Fibroblast of upper back skin (primary cell): ENCODE data around the gene DMKN.

Source experiments
- DNase-seq: peaks from one replicate; pipeline ENCODE4 v3.0.0-alpha.2; 2013

The DMKN gene

DNA sequence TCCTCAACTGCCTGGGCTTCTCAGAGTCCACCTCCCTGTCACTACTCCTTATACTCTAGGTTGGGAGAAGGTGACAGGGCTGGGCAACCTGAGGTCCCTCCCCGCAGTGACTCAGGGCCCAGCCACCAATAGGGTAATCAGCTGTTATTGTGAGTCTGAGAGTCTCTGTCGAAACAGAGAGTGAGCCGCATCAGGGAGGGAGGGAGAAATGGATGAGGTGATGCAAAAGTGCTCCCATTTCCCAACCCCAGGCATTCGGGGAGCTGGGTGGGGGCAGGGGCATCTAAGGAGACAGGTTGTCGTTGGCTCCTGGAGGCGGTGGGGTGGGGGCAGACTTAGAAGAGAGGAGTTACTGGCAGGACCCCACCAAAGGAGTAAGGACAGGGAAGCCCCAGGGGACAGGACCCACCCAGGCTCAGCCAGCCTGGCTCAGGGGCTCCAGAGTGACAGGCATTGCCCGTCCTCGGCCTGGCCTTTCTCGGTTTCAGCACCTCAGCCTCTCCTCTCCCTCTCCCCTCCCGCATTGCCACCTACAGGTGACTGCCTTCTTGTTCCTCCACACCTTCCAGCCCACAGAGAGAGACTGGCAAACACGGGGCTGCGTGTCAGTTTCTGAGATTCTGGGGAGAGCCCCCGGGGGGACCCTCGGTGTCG, at the start of gene DMKN:
TSS of gene DMKN (minus strand) at position 22 of the 654 bp plus-strand sequence. CDS start 174 bp downstream, outside the sequence.
- peak; percentile 42 for DNase-seq

GRCh38 chr19:35562776-35563175, 49.3 kb upstream of the DMKN start:
- DNase-seq, result no peak

DNA sequence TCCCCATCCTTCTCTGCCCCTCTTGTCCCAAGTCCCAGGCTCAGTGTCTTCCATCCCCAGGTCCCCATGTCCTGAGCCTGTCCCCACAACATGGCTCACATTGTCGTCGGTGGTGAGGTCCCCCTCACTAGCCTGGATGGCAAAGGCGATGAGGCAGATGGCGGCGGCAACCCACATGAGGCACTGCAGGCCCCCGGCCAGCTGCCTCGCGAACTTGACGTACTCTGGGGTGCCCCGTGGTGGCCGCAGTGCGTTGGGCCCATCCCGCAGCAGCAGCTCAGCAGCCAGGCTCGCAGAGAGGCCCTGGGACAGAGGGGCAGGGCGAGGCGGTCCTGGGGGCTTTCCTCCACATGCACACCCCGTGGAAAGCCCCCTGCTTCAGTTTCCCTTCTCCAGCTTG, 48.9 kb upstream of the DMKN start:
- DNase-seq, result no peak

DNA sequence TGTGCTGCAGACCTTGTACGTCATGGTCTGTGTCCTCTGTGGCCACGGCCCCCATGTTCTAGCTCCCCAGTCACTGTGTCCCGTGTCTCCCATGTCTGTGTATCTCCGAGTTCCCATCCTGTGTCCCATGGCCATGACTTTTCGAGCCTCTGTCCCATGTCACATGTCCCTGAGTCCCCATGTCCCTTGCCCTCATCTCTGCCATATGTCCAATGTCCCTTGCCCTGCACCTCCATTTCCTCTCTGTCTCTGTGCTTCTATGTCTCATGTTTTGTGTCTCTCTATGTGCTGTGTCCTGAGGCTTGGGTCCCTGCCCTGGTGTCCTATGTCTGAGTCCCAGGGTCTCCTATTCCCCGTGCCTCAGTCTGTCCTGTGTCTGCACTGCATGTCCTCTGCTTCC, 48.0 kb upstream of the DMKN start:
- DNase-seq, result no peak

DNA sequence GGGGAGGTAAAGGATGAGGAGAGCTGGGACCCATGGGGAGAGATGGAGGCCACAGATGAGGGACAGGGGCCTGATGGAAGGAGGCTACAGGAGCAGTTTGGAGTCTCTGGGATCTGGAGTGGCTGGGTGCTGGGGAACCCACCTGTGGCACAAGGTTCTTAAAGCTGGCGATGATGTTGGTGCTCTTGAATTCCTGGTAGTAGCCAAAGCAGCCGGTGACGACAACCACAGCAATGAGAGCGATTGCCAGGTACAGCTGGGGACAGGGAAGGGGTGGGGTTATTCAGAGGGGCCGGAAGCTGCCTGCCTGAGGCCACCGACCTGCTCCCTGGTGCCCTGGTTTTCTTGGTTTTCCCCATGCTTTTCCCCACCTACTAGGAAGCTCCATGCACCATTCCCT, 47.2 kb upstream of the DMKN start:
- no peak for DNase-seq

GRCh38 chr19:35560271-35560670, 46.8 kb upstream of the DMKN start:
- DNase-seq, result no peak

GRCh38 chr19:35559781-35560180, 46.3 kb upstream of the DMKN start:
- DNase-seq, result no peak

GRCh38 chr19:35559281-35559659, 45.8 kb upstream of the DMKN start:
- no peak for DNase-seq

GRCh38 chr19:35558400-35559280, 45.2 kb upstream of the DMKN start:
- DNase-seq, result no peak

DNA sequence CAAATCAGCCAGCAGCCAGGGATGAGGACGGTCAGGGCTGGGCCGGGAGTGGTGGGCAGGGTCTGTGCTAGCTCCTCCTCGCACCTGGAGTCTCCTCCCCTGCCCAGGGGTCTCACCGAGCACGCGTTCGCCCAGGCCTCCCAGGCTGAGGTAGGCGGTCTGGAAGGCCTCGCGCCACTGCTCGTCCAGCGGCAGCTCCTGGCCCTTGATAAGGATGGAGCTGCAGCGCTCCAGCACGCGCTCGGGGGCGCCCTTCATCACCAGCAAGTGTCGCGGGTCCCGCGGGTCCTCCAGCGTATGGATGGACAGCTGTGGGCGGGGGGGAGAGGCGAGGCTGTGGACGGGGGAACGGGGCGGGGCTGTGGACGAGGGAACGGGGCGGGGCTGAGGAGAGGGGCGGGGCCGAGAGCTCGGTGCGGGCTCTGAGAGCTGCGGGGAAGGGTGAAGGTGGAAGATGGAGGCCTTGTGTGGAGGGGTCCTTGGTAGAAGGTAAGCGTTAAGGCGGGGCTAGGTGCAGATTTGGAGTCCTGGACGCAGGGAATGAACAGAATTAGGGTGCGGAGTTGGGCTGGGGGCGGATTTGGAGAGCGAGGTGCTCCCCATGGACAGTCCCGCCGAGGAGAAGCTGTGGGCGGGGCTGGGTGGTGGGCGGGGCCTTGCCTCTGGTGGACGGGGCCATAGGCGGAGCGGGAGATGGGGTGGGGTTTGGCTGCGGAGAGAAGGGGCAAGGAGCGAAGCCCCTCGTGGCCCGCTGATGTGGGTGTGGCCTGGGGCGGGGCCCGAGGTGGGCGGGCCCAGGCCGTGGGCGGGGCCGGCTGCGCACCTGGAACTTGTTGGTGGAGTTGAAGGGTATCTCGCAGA, 44.3 kb upstream of the DMKN start:
- DNase-seq, result peak; percentile 39

DNA sequence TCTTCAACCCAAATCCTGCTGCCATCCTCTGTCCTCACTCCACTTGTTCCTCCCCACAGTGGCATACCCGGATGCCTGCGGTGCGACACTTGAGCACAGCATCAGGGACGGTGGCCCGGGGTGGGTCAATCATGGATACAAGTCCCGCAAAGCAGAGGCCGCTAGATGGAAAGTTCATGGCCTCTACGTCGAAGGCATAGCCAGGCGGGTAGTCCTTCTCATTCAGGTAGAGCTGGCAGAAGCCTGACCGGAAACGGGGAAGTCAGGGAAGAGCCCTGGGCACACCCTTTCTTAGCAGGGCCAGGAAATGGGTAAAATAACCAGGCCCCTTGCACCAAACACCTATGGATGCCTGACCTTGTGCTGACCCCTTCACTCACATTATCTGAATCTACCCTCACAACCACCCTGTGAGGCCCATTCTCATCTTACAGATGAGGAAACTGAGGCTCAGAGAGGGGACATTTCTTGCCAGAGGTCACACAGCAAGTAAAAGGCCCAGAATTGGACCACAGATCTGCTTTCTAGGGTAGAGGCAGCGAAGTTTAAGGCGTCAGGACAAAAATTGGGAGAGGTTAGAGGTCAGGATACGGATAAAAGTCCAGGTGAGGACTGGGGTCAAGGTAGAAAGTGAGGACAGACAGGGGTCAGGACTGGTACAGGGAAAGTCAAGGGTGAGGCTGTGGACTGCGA, 43.5 kb upstream of the DMKN start:
- no peak for DNase-seq

GRCh38 chr19:35556025-35556590, 42.7 kb upstream of the DMKN start:
- DNase-seq, result no peak

- DNase-seq, result peak; percentile 17
Observed at GRCh38 chr19:35555301-35556005, 42.0 kb upstream of the DMKN start.

- no peak for DNase-seq
Observed at GRCh38 chr19:35554076-35554475, 40.6 kb upstream of the DMKN start.

GRCh38 chr19:35553385-35554000, 40.0 kb upstream of the DMKN start:
- DNase-seq, result no peak

DNA sequence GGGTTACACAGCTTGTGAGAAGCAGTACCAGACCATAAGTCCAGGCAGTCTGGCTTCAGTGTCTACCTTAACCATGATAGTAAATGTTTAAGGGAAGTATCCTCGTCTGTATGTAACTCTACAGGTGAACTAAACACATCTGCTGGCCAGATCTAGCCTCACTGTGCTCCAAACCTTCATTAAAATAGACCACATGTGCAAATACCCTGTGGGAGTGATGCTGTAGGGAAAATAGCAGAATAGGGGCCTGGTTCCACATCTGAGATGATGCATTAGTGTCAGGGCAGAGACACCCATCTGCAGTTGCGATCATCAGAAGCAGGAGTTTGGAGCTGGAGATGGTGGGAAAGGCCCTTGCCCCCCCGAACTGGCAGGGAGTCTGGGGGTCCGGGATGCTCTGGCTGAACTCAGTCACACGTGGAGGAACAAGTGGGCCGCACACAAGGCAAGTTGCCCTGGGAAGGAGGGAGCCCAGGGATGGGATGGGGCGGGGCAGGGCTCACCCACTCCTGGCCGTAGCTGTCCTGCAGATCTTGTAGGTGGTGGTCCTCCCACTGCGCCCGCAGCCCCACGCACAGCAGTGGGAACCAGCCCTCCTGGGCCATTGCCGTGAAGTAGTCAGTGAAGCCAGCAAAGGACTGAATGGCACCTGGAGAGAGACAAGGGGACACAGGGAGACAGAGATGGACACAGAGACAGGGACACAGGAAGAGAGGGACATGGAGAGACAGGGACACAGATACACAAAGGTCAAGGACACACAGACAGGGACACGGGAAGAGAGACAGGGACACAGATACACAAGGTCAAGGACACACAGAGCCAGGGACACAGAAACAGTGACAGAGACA, 39.3 kb upstream of the DMKN start:
- no peak for DNase-seq

GRCh38 chr19:35551091-35551810, 37.8 kb upstream of the DMKN start:
- DNase-seq, result no peak

- DNase-seq, result no peak
Observed at GRCh38 chr19:35549879-35550523, 36.6 kb upstream of the DMKN start.

GRCh38 chr19:35549174-35549788, 35.8 kb upstream of the DMKN start:
- DNase-seq, result peak; percentile 71
